ENCODE measurements around the gene COG3. TPM values are rescaled to one million over a fixed set of nuclear protein-coding genes. Genes with fewer than 3 reads are reported as not detected.
A peak's percentile ranks its signal among the peaks of the same experiment; 100 is the strongest.

The COG3 gene
- polyA plus RNA-seq, 3 donors = 12.3 to 25.3 (median 12.9) TPM

DNA sequence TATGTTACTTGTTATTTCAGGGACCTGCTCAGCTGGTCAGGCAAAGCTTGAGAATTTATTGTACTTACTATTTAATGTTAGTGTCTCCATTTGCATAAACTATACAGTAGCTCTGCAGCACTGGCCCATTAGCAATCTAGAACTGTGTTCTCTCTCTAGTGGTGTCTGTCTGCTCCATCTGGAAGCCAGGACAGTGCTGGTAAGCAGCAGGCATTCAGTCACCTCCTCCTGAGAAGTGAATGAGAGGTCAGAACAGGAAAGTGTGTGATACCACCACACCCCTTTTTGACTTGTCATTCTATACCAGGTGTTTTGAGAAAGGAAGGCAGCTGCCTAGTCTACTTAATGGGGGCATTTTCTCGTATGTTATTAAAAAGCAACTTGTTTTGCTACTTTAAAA is 3.9 kb downstream of the COG3 start:
- Histone ChIP-seq H3K4me2 (replicated peaks; ENCODE audit: extremely low read depth, low read length, poor library complexity, severe bottlenecking) (no peak overlapping the region), H3K27me3 (ENCODE audit: control insufficient read depth in 2 of 2, insufficient read depth in 2 of 2, low read length in 2 of 2) (no peaks in the 10 kb centered on the region), H4K20me1 (ENCODE audit: insufficient read depth, low read length) (peaks cover 75% of the 10 kb centered on the region), H3K4me3 (replicated peaks in 1 of 3; ENCODE audit: low read depth in 2 of 3, low read length in 3 of 3) (no peak overlapping the region), H3K27ac (ENCODE audit: low read depth in 1 of 2, low read length in 2 of 2) (no peak overlapping the region), H3K9me3 (replicated peaks in 1 of 2; ENCODE audit: control insufficient read depth in 1 of 2, insufficient read depth in 1 of 2, low read length in 2 of 2) (no peaks in the 10 kb centered on the region), H2AFZ (ENCODE audit: insufficient read depth, low read depth, low read length, poor library complexity, severe bottlenecking) (no peak overlapping the region), H3K9ac (ENCODE audit: insufficient read depth, low read length, poor library complexity, severe bottlenecking) (no peak overlapping the region), H3K4me1 (ENCODE audit: control insufficient read depth in 1 of 2, insufficient read depth in 2 of 2, low read length in 2 of 2) (peaks cover 27 to 31% of the 10 kb centered on the region in 2 donors), H3K36me3 (replicated peaks in 1 of 2; ENCODE audit: control insufficient read depth in 1 of 2, insufficient read depth in 2 of 2, low read length in 2 of 2) (no peaks in the 10 kb centered on the region), H3K79me2 (ENCODE audit: insufficient read depth, low read length) (peaks cover 97% of the 10 kb centered on the region)
- Mint-ChIP-seq H3K27ac (no peak overlapping the region), H3K4me1 (peaks cover 45% of the 10 kb centered on the region), H3K9me3 (peaks cover 0 to 5% (median 0%) of the 10 kb centered on the region in 7 donors), H3K36me3 (peaks cover 11 to 13% of the 10 kb centered on the region in 2 donors), H3K27me3 (ENCODE audit: low read depth in 3 of 3) (no peaks in the 10 kb centered on the region), H3K4me3 (no peak overlapping the region)
- WGBS (ENCODE audit: insufficient coverage) = 60% methylated on average over 1 of the region's 1 CpG
- intact Hi-C loops (cut with micrococcal nuclease) = loop anchor here (5.0 to 10.0 kb wide), 2 partner anchors 51 to 124 kb away; partner anchors contain the start of genes SLC25A30 (in 2 of the 2) and TPT1 (in 1 of the 2)
- DNase-seq = no peak
- no peak for TF ChIP-seq CTCF (IDR thresholded peaks at IDR 0.05)

DNA sequence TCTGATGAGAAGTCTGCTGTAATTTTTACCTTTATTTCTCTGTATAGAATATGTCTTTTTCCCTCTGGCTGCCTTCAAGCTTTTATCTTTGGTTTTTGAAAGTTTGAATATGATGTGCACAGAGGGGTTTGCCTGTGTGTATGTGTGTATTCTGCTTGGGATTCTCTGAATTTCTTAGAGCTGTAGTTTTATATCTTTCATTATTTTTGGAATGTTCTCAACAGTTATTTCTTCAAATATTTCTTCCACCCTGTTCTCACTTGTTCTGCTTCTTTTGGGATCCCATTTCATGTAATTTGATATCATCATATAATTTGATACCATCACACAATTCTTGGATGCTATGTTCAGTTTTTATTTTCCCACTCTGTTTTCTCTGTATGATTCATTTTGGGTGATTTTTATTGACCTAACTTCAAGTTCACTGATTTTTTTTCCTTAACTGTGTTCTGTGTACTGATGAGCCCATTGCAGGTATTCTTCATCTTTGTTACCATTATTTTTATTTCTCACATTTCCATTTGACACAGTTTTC is 7.5 kb downstream of the COG3 start:
- no peak overlapping the region for H3K9ac ChIP-seq (ENCODE audit: insufficient read depth, low read length, poor library complexity, severe bottlenecking)
- H3K27ac ChIP-seq (ENCODE audit: low read depth in 1 of 2, low read length in 2 of 2) = no peak overlapping the region
- H3K27ac Mint-ChIP-seq = peak overlapping the region in 1 of 7 donors; percentile 16
- H3K4me1 Mint-ChIP-seq = peaks cover 25% of the 10 kb centered on the region
- no peak overlapping the region for H3K4me2 ChIP-seq (replicated peaks; ENCODE audit: extremely low read depth, low read length, poor library complexity, severe bottlenecking)
- H3K9me3 ChIP-seq (replicated peaks in 1 of 2; ENCODE audit: control insufficient read depth in 1 of 2, insufficient read depth in 1 of 2, low read length in 2 of 2) = no peaks in the 10 kb centered on the region
- H3K4me3 Mint-ChIP-seq = no peak overlapping the region
- no peak overlapping the region for H3K4me3 ChIP-seq (replicated peaks in 1 of 3; ENCODE audit: low read depth in 2 of 3, low read length in 3 of 3)
- DNase-seq = no peak
- H3K27me3 Mint-ChIP-seq (ENCODE audit: low read depth in 3 of 3) = no peaks in the 10 kb centered on the region
- H3K4me1 ChIP-seq (ENCODE audit: control insufficient read depth in 1 of 2, insufficient read depth in 2 of 2, low read length in 2 of 2) = peaks cover 3 to 6% of the 10 kb centered on the region in 2 donors
- peaks cover 98% of the 10 kb centered on the region for H4K20me1 ChIP-seq (ENCODE audit: insufficient read depth, low read length)
- no peak overlapping the region for H2AFZ ChIP-seq (ENCODE audit: insufficient read depth, low read depth, low read length, poor library complexity, severe bottlenecking)
- H3K79me2 ChIP-seq (ENCODE audit: insufficient read depth, low read length) = peaks cover 93% of the 10 kb centered on the region
- TF ChIP-seq CTCF (IDR thresholded peaks at IDR 0.05) = no peak
- H3K27me3 ChIP-seq (ENCODE audit: control insufficient read depth in 2 of 2, insufficient read depth in 2 of 2, low read length in 2 of 2) = no peaks in the 10 kb centered on the region
- H3K36me3 ChIP-seq (replicated peaks in 1 of 2; ENCODE audit: control insufficient read depth in 1 of 2, insufficient read depth in 2 of 2, low read length in 2 of 2) = peaks cover 14 to 18% of the 10 kb centered on the region in 2 donors
- peaks cover 0 to 2% (median 0%) of the 10 kb centered on the region in 7 donors for H3K9me3 Mint-ChIP-seq
- intact Hi-C loops (cut with micrococcal nuclease) = no loop called here
- H3K36me3 Mint-ChIP-seq = peaks cover 9 to 19% of the 10 kb centered on the region in 2 donors

All from CD14-positive monocyte (primary cell).